Liver (tissue), 3 donors: ENCODE measurements around the gene SYTL3.
"Not testable (repeated sequence)": the region's sequence is repeated elsewhere in the genome, so short reads cannot be mapped to it uniquely, and the experiment has no call there.

Experiments used
- EGR1 ChIP-seq, 2 donors: IDR thresholded peaks; 2 replicates each; pipeline ENCODE4 v1.6.1; 2016 to 2018; ENCODE audit warnings: antibody characterized with exemption in 2 of 2, low read depth in 2 of 2
- FOXA2 ChIP-seq: IDR thresholded peaks from 2 replicates; pipeline ENCODE4 v1.6.1; 2016; ENCODE audit warnings: antibody characterized with exemption
- GABPA ChIP-seq, 2 donors: IDR thresholded peaks in 1 of 2; conservative IDR thresholded peaks in 1 of 2; 2 replicates each; pipeline ENCODE4 v1.6.1; 2016; ENCODE audit warnings: antibody characterized with exemption in 2 of 2, mild to moderate bottlenecking in 1 of 2, moderate library complexity in 1 of 2
- JUND ChIP-seq, 2 donors: IDR thresholded peaks; 2 replicates each; pipeline ENCODE4 v1.6.1; 2016; ENCODE audit warnings: antibody characterized with exemption in 2 of 2
- RAD21 ChIP-seq, 2 donors: IDR thresholded peaks; 2 replicates each; pipeline ENCODE4 v1.6.1; 2016; ENCODE audit warnings: antibody characterized with exemption in 2 of 2, mild to moderate bottlenecking in 2 of 2
- REST ChIP-seq: IDR thresholded peaks from 2 replicates; pipeline ENCODE4 v1.6.1; 2016; ENCODE audit warnings: antibody characterized with exemption, mild to moderate bottlenecking
- RXRA ChIP-seq, 2 donors: IDR thresholded peaks; 2 replicates each; pipeline ENCODE4 v1.6.1; 2017 to 2018; ENCODE audit warnings: antibody characterized with exemption in 2 of 2, mild to moderate bottlenecking in 1 of 2
- SP1 ChIP-seq: IDR thresholded peaks from 2 replicates; pipeline ENCODE4 v1.6.1; 2018; ENCODE audit warnings: antibody characterized with exemption, mild to moderate bottlenecking
- TAF1 ChIP-seq: conservative IDR thresholded peaks from 2 replicates; pipeline ENCODE4 v1.6.1; 2016; ENCODE audit warnings: antibody characterized with exemption, mild to moderate bottlenecking
- YY1 ChIP-seq: IDR thresholded peaks from 2 replicates; pipeline ENCODE4 v1.6.1; 2016; ENCODE audit warnings: antibody characterized with exemption, mild to moderate bottlenecking
- TF ChIP-seq, protein P1 (sequence below): fragments of 150-350 bp; IDR thresholded peaks from 2 replicates; pipeline ENCODE4 v1.5.1; 2017; ENCODE audit warnings: improper control_type of control experiment, low read depth, low read length; ENCODE audit not compliant: missing input control
- TF ChIP-seq, protein P2 (sequence below): IDR thresholded peaks from 2 replicates; pipeline ENCODE4 v1.6.1; 2016; ENCODE audit warnings: antibody characterized with exemption
- donor health status: healthy.
- donor health status: healthy.

DNA sequence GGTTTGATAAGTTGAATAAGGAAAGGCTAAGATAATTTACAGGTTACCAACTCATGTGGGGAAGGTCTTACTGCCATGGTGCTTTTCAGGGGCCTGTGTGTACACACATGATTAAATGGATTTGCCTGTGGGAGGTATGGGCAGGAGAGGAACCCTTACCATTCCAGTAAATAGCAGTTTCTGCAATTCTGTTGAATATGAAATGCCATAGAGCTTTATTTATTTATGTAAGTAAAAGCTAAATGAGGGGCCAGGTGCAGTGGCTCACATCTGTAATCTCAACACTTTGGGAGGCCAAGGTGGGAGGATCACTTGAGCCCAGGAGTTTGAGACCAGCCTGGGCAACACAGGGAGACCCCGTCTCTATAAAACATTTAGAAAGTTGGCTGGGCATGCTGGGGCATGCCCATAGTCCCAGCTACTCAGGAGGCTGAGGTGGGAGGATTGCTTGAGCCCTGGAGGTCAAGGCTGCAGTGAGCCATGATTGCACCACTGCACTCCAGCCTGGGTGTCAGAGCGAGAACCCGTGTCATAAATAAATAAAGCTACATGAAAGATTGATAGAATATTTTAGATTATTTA is 17.2 kb upstream of the SYTL3 start:
- TF ChIP-seq REST; JUND (IDR thresholded peaks at IDR 0.05); RAD21 (IDR thresholded peaks at IDR 0.05); TAF1; FOXA2; YY1; RXRA (IDR thresholded peaks at IDR 0.05); GABPA (IDR thresholded peaks at IDR 0.05 in 1 of 2, conservative IDR thresholded peaks at IDR 0.05 in 1 of 2); SP1; EGR1 (IDR thresholded peaks at IDR 0.05; ENCODE audit: low read depth in 2 of 2): not testable (repeated sequence)
- TF ChIP-seq, protein P1, sequence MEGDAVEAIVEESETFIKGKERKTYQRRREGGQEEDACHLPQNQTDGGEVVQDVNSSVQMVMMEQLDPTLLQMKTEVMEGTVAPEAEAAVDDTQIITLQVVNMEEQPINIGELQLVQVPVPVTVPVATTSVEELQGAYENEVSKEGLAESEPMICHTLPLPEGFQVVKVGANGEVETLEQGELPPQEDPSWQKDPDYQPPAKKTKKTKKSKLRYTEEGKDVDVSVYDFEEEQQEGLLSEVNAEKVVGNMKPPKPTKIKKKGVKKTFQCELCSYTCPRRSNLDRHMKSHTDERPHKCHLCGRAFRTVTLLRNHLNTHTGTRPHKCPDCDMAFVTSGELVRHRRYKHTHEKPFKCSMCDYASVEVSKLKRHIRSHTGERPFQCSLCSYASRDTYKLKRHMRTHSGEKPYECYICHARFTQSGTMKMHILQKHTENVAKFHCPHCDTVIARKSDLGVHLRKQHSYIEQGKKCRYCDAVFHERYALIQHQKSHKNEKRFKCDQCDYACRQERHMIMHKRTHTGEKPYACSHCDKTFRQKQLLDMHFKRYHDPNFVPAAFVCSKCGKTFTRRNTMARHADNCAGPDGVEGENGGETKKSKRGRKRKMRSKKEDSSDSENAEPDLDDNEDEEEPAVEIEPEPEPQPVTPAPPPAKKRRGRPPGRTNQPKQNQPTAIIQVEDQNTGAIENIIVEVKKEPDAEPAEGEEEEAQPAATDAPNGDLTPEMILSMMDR = not testable (repeated sequence)
- TF ChIP-seq, protein P2, sequence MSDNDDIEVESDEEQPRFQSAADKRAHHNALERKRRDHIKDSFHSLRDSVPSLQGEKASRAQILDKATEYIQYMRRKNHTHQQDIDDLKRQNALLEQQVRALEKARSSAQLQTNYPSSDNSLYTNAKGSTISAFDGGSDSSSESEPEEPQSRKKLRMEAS = not testable (repeated sequence)
